Esophagus squamous epithelium (tissue), 4 donors: Measurements from ENCODE around the gene WFS1.

Experiments
- POLR2A ChIP-seq, 4 donors: fragments of 450-650 bp; IDR thresholded peaks; one replicate each; pipeline ENCODE4 v1.6.1; 2017; ENCODE audit warnings: antibody characterized with exemption in 4 of 4, mild to moderate bottlenecking in 4 of 4, moderate library complexity in 3 of 4
- TF ChIP-seq, protein P1 (sequence below), 6 experiments: fragments of 450-650 bp in 4 of 6; fragments of 200-600 bp in 2 of 6; sonication (generic) in 2 of 6; IDR thresholded peaks; one replicate each; pipeline ENCODE4 v1.5.1; 2016 to 2019; ENCODE audit warnings: antibody characterized with exemption in 6 of 6, mild to moderate bottlenecking in 4 of 6, moderate library complexity in 4 of 6

DNA sequence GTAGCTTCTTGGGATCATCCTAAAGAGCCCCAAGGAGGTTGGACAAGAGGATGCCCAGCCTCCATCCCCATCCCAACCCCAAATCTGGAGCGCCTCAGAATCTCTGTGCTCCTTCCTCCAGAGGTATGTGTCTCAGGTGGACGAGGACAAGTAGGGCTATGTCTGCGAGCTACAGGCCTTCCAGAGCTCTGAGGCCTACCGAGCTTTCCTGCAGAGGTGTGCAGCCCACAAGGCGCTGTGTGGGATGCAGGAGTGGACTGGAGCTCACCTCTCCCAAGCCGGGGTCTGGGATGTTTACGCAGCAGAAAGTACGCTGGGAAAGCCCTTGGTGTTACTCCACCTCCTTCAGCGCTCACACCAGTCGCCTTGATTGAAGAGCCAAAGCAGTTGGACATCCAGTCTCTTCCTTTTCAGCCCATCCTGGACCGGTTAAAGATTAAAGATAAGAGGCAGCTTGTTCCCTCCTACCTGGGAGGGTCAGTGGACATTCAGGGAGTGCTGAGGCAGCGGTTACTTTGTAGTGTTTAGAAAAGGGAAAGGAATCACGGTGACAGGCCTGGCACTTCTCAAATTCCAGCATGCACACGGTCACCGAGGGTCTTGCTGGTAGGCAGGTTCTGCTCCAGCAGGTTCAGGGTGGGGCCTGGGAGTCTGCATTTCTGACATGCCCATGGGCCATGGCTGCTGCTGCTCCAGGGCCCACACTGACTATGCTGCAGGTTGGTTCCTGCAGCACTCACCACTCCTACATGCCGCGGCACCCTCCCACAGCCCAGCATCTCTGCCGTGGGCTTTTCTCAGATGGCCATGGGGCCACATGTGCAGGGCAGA lies 39.8 kb upstream of the WFS1 start:
- no peak for TF ChIP-seq POLR2A (IDR thresholded peaks at IDR 0.05)
- TF ChIP-seq, protein P1, sequence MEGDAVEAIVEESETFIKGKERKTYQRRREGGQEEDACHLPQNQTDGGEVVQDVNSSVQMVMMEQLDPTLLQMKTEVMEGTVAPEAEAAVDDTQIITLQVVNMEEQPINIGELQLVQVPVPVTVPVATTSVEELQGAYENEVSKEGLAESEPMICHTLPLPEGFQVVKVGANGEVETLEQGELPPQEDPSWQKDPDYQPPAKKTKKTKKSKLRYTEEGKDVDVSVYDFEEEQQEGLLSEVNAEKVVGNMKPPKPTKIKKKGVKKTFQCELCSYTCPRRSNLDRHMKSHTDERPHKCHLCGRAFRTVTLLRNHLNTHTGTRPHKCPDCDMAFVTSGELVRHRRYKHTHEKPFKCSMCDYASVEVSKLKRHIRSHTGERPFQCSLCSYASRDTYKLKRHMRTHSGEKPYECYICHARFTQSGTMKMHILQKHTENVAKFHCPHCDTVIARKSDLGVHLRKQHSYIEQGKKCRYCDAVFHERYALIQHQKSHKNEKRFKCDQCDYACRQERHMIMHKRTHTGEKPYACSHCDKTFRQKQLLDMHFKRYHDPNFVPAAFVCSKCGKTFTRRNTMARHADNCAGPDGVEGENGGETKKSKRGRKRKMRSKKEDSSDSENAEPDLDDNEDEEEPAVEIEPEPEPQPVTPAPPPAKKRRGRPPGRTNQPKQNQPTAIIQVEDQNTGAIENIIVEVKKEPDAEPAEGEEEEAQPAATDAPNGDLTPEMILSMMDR (IDR thresholded peaks at IDR 0.05) = no peak
